ENCODE results near the gene AFAP1L2. TPM values are rescaled to one million over a fixed set of nuclear protein-coding genes. Genes with fewer than 3 reads are reported as not detected.

AFAP1L2 gene
- total RNA-seq, 2 experiments from 2014 or later: 2.3 to 8.6 TPM

DNA sequence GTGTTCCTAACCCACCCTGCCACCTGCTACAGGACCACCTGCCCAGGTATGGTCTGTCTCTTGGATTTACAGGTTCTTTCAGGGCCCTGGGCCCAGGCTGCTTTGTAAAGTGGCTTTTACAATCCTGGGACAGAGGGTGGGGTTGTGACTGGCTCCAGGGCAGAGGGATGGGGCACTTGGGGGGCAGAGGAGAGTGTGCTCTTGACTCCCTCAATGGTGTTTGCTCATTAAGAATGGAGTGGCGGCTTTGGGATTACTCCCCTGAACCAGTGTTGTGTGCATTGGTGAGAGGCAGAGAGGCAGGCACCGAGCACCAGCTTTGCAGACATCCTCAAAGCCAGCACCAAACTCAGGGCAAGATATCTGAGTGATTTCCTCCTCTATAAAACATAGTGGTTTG, 121.8 kb downstream of the AFAP1L2 start:
- DNase-seq (ENCODE audit: low spot score): no peak
- ChIA-PET CTCF (ENCODE audit: unreplicated experiment) (no interaction called here), POLR2A (interaction anchor here (0.7 kb wide), 1 partner anchor 15 kb away, joined by 3 read pairs; no protein-coding TSS in a partner anchor)
- BruUV-seq (replicated peaks): no TSS peak
- no peak overlapping the region for H3K4me2 ChIP-seq (ENCODE audit: low read length)
- H3K4me1 ChIP-seq (ENCODE audit: insufficient read depth, low read length, poor library complexity, severe bottlenecking): no peaks in the 10 kb centered on the region
- TF ChIP-seq EZH2phosphoT487 (IDR thresholded peaks at IDR 0.05; ENCODE audit: borderline replicate concordance, low read depth, low read length): no peak
- TF ChIP-seq, protein P1, sequence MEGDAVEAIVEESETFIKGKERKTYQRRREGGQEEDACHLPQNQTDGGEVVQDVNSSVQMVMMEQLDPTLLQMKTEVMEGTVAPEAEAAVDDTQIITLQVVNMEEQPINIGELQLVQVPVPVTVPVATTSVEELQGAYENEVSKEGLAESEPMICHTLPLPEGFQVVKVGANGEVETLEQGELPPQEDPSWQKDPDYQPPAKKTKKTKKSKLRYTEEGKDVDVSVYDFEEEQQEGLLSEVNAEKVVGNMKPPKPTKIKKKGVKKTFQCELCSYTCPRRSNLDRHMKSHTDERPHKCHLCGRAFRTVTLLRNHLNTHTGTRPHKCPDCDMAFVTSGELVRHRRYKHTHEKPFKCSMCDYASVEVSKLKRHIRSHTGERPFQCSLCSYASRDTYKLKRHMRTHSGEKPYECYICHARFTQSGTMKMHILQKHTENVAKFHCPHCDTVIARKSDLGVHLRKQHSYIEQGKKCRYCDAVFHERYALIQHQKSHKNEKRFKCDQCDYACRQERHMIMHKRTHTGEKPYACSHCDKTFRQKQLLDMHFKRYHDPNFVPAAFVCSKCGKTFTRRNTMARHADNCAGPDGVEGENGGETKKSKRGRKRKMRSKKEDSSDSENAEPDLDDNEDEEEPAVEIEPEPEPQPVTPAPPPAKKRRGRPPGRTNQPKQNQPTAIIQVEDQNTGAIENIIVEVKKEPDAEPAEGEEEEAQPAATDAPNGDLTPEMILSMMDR (conservative IDR thresholded peaks at IDR 0.05; ENCODE audit: low read length): no peak
- no peak overlapping the region for H3K4me3 ChIP-seq (ENCODE audit: low read depth, low read length, poor library complexity, severe bottlenecking)
- H3K36me3 ChIP-seq (ENCODE audit: insufficient read depth, low read length): no peaks in the 10 kb centered on the region
- intact Hi-C loops (cut with micrococcal nuclease; ENCODE audit: unreplicated experiment): no loop called here
- no peaks in the 10 kb centered on the region for H3K9me3 ChIP-seq (ENCODE audit: low read length)
- no peaks in the 10 kb centered on the region for H3K79me2 ChIP-seq (ENCODE audit: insufficient read depth, low read depth, low read length)
- no peaks in the 10 kb centered on the region for H4K20me1 ChIP-seq (ENCODE audit: insufficient read depth, low read length)
- H3K9me2 ChIP-seq (ENCODE audit: insufficient read depth, low read length): no peaks in the 10 kb centered on the region
- H2AFZ ChIP-seq (ENCODE audit: low read length): no peak overlapping the region
- no peak overlapping the region for H3K27ac ChIP-seq (ENCODE audit: low read depth, low read length, poor library complexity, severe bottlenecking)

DNA sequence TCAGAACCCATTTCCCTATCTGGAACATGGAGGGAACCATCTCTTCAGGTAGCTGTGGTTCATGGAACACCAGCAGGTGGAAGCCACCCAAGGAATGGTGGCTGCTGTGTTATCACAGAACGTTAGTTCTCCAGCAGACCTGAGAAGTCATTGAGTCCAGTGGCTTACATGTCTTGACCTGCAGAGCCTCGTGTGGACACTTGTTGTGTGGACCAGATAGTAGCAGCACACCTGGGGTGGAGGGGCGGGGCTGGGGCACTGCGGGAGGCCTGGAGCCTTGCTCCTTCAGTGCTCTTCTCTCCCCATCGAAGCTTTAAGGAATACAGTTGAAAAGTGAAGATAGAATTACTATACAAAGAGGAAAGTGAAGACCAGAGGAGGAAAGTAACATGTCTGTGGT, 122.8 kb downstream of the AFAP1L2 start:
- TF ChIP-seq, protein P1 (conservative IDR thresholded peaks at IDR 0.05; ENCODE audit: low read length): no peak
- TF ChIP-seq EZH2phosphoT487 (IDR thresholded peaks at IDR 0.05; ENCODE audit: borderline replicate concordance, low read depth, low read length): no peak
- Histone ChIP-seq H3K4me1 (ENCODE audit: insufficient read depth, low read length, poor library complexity, severe bottlenecking) (no peaks in the 10 kb centered on the region), H2AFZ (ENCODE audit: low read length) (no peak overlapping the region), H3K27ac (ENCODE audit: low read depth, low read length, poor library complexity, severe bottlenecking) (no peak overlapping the region), H3K36me3 (ENCODE audit: insufficient read depth, low read length) (no peaks in the 10 kb centered on the region), H3K4me3 (ENCODE audit: low read depth, low read length, poor library complexity, severe bottlenecking) (no peak overlapping the region), H3K4me2 (ENCODE audit: low read length) (no peak overlapping the region), H3K9me3 (ENCODE audit: low read length) (no peaks in the 10 kb centered on the region), H3K79me2 (ENCODE audit: insufficient read depth, low read depth, low read length) (no peaks in the 10 kb centered on the region), H4K20me1 (ENCODE audit: insufficient read depth, low read length) (no peaks in the 10 kb centered on the region), H3K9me2 (ENCODE audit: insufficient read depth, low read length) (no peaks in the 10 kb centered on the region)
- DNase-seq (ENCODE audit: low spot score): no peak
- ChIA-PET POLR2A (interaction anchor here (0.6 kb wide), 2 partner anchors 389 to 1917 kb away, joined by 3 read pairs; no protein-coding TSS in a partner anchor), CTCF (ENCODE audit: unreplicated experiment) (no interaction called here)
- intact Hi-C loops (cut with micrococcal nuclease; ENCODE audit: unreplicated experiment): no loop called here
- BruUV-seq (replicated peaks): no TSS peak

- CTCF ChIA-PET (ENCODE audit: unreplicated experiment): no interaction called here
- no peak overlapping the region for H3K27ac ChIP-seq (ENCODE audit: low read depth, low read length, poor library complexity, severe bottlenecking)
- BruUV-seq (replicated peaks): no TSS peak
- no peak overlapping the region for H3K4me2 ChIP-seq (ENCODE audit: low read length)
- H3K9me2 ChIP-seq (ENCODE audit: insufficient read depth, low read length): no peaks in the 10 kb centered on the region
- no peak for DNase-seq (ENCODE audit: low spot score)
- H4K20me1 ChIP-seq (ENCODE audit: insufficient read depth, low read length): no peaks in the 10 kb centered on the region
- intact Hi-C loops (cut with micrococcal nuclease; ENCODE audit: unreplicated experiment): no loop called here
- POLR2A ChIA-PET: interaction anchor here (0.6 kb wide), 2 partner anchors 389 to 1917 kb away, joined by 3 read pairs; no protein-coding TSS in a partner anchor
- H3K4me1 ChIP-seq (ENCODE audit: insufficient read depth, low read length, poor library complexity, severe bottlenecking): no peaks in the 10 kb centered on the region
- no peak overlapping the region for H2AFZ ChIP-seq (ENCODE audit: low read length)
- TF ChIP-seq, protein P1 (conservative IDR thresholded peaks at IDR 0.05; ENCODE audit: low read length): no peak
- no peak for TF ChIP-seq EZH2phosphoT487 (IDR thresholded peaks at IDR 0.05; ENCODE audit: borderline replicate concordance, low read depth, low read length)
- no peaks in the 10 kb centered on the region for H3K79me2 ChIP-seq (ENCODE audit: insufficient read depth, low read depth, low read length)
- no peaks in the 10 kb centered on the region for H3K9me3 ChIP-seq (ENCODE audit: low read length)
- no peaks in the 10 kb centered on the region for H3K36me3 ChIP-seq (ENCODE audit: insufficient read depth, low read length)
- no peak overlapping the region for H3K4me3 ChIP-seq (ENCODE audit: low read depth, low read length, poor library complexity, severe bottlenecking)
Observed at GRCh38 chr10:114281006-114281405, 123.3 kb downstream of the AFAP1L2 start.
